Muscle of leg (tissue), 11 donors: ENCODE results near the gene TM9SF1. TPM values are rescaled to one million over a fixed set of nuclear protein-coding genes. Genes with fewer than 3 reads are reported as not detected.
A peak's percentile ranks its signal among the peaks of the same experiment; 100 is the strongest.

Experiments used
- DNase-seq: peaks from one replicate; pipeline ENCODE4 v3.0.0; 2013
- H3K27ac ChIP-seq: one replicate; pipeline ENCODE4 v1.5.1; 2013; ENCODE audit warnings: mild to moderate bottlenecking, low read length, control low read depth
- H3K27me3 ChIP-seq: one replicate; pipeline ENCODE4 v1.6.1; 2013; ENCODE audit warnings: low read length; ENCODE audit not compliant: control insufficient read depth, insufficient read depth
- H3K36me3 ChIP-seq: one replicate; pipeline ENCODE4 v1.6.1; 2013; ENCODE audit warnings: low read length; ENCODE audit not compliant: control insufficient read depth, insufficient read depth
- H3K4me1 ChIP-seq: one replicate; pipeline ENCODE4 v1.6.1; 2013; ENCODE audit warnings: low read length; ENCODE audit not compliant: control insufficient read depth, insufficient read depth
- H3K4me3 ChIP-seq: one replicate; pipeline ENCODE4 v1.5.1; 2013; ENCODE audit warnings: low read length, control low read depth
- H3K9me3 ChIP-seq: replicated peaks from 2 replicates; pipeline ENCODE4 v1.6.1; 2013; ENCODE audit warnings: low read depth, low read length; ENCODE audit not compliant: control insufficient read depth
- WGBS: methylation state at CpG from one replicate; pipeline ENCODE4 v1.1.5; 2013; ENCODE audit warnings: missing lambda C conversion rate; ENCODE audit not compliant: insufficient coverage; 5-methylcytosine and 5-hydroxymethylcytosine counted together
- polyA plus RNA-seq, 8 donors: library from polyadenylated mRNA; unstranded; fragments of 120-200 nt; gene quantifications; one replicate each; pipeline versions ENCODE4 v1.2.1 to v1.2.3, GENCODE V29; 2013; ENCODE audit warnings: inconsistent platforms in 1 of 8, low replicate concordance in 1 of 8; ENCODE audit not compliant: insufficient read length in 8 of 8, insufficient read depth in 1 of 8
- total RNA-seq: library from RNA; stranded (reverse); fragments of 120-200 nt; gene quantifications from one replicate; pipeline ENCODE4 v1.2.4, GENCODE V29; 2013

The TM9SF1 gene
- total and polyA plus RNA-seq, 9 donors, result 14.7 to 29.6 (median 20.8) TPM

GRCh38 chr14:24186831-24187538 is 8.3 kb downstream of the TM9SF1 start:
- Histone ChIP-seq H3K36me3 (peaks cover 69% of the 10 kb centered on the region), H3K27ac (no peak overlapping the region), H3K4me1 (peaks cover 16% of the 10 kb centered on the region), H3K27me3 (no peaks in the 10 kb centered on the region), H3K4me3 (no peak overlapping the region), H3K9me3 (no peaks in the 10 kb centered on the region)
- WGBS, result 100% methylated on average over 3 of the region's 10 CpGs
- DNase-seq, result no peak

- Histone ChIP-seq H3K4me1 (peaks cover 16% of the 10 kb centered on the region), H3K27ac (no peak overlapping the region), H3K9me3 (no peaks in the 10 kb centered on the region), H3K36me3 (peaks cover 73% of the 10 kb centered on the region), H3K4me3 (no peak overlapping the region), H3K27me3 (no peaks in the 10 kb centered on the region)
- no peak for DNase-seq
- WGBS, result 93% methylated on average over 10 of the region's 11 CpGs
These were observed 9.5 kb downstream of the TM9SF1 start for GRCh38 chr14:24185741-24186140.

- H3K36me3 ChIP-seq, result peaks cover 75% of the 10 kb centered on the region
- peaks cover 16% of the 10 kb centered on the region for H3K4me1 ChIP-seq
- no peak overlapping the region for H3K27ac ChIP-seq
- WGBS, result 90% methylated on average over 5 of the region's 7 CpGs
- no peak overlapping the region for H3K4me3 ChIP-seq
- no peak for DNase-seq
- H3K9me3 ChIP-seq, result no peaks in the 10 kb centered on the region
- no peaks in the 10 kb centered on the region for H3K27me3 ChIP-seq
These were observed 10.2 kb downstream of the TM9SF1 start for GRCh38 chr14:24185026-24185425.

GRCh38 chr14:24184104-24184970 is 10.9 kb downstream of the TM9SF1 start:
- no peak overlapping the region for H3K4me3 ChIP-seq
- H3K4me1 ChIP-seq, result peaks cover 16% of the 10 kb centered on the region
- H3K9me3 ChIP-seq, result no peaks in the 10 kb centered on the region
- 86% methylated on average over 19 of the region's 19 CpGs for WGBS
- peaks cover 79% of the 10 kb centered on the region for H3K36me3 ChIP-seq
- H3K27ac ChIP-seq, result no peak overlapping the region
- no peaks in the 10 kb centered on the region for H3K27me3 ChIP-seq
- no peak for DNase-seq

- H3K36me3 ChIP-seq, result peaks cover 92% of the 10 kb centered on the region
- H3K4me3 ChIP-seq, result no peak overlapping the region
- H3K9me3 ChIP-seq, result no peaks in the 10 kb centered on the region
- peaks cover 11% of the 10 kb centered on the region for H3K4me1 ChIP-seq
- WGBS, result 93% methylated on average over 8 of the region's 15 CpGs
- no peaks in the 10 kb centered on the region for H3K27me3 ChIP-seq
- DNase-seq, result no peak
- H3K27ac ChIP-seq, result no peak overlapping the region
These were observed 12.2 kb downstream of the TM9SF1 start for GRCh38 chr14:24183014-24183481.

- no peaks in the 10 kb centered on the region for H3K9me3 ChIP-seq
- 83% methylated on average over 9 of the region's 14 CpGs for WGBS
- no peak overlapping the region for H3K4me3 ChIP-seq
- H3K36me3 ChIP-seq, result peaks cover 97% of the 10 kb centered on the region
- no peak for DNase-seq
- peaks cover 3% of the 10 kb centered on the region for H3K4me1 ChIP-seq
- H3K27ac ChIP-seq, result no peak overlapping the region
- no peaks in the 10 kb centered on the region for H3K27me3 ChIP-seq
These were observed 12.9 kb downstream of the TM9SF1 start for GRCh38 chr14:24182110-24182882.

GRCh38 chr14:24181371-24182077 is 13.7 kb downstream of the TM9SF1 start:
- Histone ChIP-seq H3K36me3 (peaks cover 97% of the 10 kb centered on the region), H3K4me1 (no peaks in the 10 kb centered on the region), H3K27ac (no peak overlapping the region), H3K9me3 (no peaks in the 10 kb centered on the region), H3K4me3 (no peak overlapping the region), H3K27me3 (no peaks in the 10 kb centered on the region)
- 87% methylated on average over 19 of the region's 19 CpGs for WGBS
- no peak for DNase-seq

GRCh38 chr14:24179961-24180796 is 15.1 kb downstream of the TM9SF1 start:
- Histone ChIP-seq H3K9me3 (no peaks in the 10 kb centered on the region), H3K36me3 (peaks cover 94% of the 10 kb centered on the region), H3K4me3 (no peak overlapping the region), H3K4me1 (no peaks in the 10 kb centered on the region), H3K27ac (peak overlapping the region; percentile 59), H3K27me3 (no peaks in the 10 kb centered on the region)
- peak; percentile 65 for DNase-seq
- 53% methylated on average over 13 of the region's 18 CpGs for WGBS
